Cerebellar nuclear complex (tissue), 1 donor: ENCODE measurements around the gene G6PD.

ENCODE experiments used
- DNase-seq, 2 experiments: peaks; one replicate each; lab custom pipeline; 2025; lab: John Stamatoyannopoulos, UW

The G6PD gene

DNA sequence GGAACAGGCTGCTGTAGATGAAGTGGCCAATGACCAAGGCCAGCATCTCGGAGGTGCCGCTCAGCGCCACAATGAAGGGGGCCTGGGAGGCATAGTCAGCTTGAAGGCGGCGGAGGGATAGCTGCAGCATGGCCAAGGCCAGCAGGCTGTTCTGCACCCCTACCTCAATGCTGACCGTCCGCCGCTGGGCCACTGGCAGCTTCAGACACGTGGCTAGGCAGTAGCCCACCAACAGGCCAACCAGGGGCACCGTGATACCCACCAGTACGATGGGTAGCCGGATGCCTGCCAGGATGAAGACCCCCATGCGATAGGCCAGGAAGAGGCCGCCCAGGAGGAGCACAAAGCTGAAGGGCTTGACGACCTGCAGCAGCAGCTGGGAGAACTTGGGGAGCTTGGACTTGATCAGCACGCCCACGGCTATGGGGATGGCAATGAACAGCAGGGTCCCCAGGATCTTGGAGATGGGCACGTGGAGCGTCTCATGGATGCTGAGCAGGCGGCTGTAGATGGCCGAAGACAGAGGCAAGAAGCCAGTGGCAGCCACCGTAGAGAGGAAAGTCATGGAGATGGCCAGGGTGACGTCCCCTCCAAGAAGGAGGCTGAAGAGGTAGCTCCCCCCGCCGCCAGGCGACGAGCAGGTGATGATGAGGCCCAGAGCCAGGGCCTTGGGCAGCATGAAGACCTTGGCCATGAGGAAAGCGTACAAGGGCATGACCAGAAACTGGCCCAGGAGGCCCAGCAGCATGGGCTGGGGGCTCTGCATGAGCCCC is 58.9 kb downstream of the G6PD start:
- no peak for DNase-seq

DNA sequence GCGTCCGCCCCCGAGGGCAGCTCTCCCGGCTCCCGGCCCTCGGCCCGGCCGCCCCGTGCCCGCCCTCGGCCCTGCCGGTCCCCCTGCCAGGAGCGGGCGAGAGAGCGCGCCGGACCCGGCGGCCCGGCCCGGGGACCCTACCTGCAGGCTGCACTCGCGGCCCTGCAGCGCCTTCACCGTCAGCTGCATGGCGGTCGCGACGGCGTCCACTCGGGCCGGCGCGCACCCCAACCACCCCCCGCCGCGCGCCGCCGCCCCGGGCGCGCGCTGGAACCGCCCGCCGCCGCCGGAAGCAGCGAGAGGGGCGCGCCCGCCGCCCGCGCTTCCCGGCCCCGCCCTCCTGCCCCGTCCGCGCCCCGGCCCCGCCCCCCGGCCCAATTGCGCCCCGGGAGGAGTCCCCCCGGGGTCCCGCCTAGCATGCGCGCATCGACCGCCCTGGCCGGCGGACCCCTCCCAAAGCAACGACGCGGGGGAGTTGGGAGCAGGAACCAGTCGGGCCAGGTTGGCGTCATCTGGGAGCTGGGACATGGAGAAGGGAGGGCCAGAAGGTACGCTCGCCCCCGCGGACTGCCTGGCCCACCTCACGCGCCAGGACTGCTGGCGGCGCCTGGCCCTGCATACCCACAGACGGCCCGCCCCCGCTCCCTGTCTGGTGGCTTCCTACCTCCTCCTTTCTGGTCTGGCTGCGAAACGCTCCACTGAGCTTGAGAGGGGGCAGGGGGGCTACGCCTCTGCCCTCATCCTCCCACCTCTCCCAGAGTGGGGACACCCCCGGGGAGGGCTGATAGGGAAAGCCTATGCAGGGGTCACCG is 60.0 kb downstream of the G6PD start, which contains the start of gene UBL4A:
Gene UBL4A, minus strand, starts transcription at position 220 of the 812 bp plus-strand sequence. Its CDS starts 31 bp downstream, at position 189.
- DNase-seq, result no peak

DNA sequence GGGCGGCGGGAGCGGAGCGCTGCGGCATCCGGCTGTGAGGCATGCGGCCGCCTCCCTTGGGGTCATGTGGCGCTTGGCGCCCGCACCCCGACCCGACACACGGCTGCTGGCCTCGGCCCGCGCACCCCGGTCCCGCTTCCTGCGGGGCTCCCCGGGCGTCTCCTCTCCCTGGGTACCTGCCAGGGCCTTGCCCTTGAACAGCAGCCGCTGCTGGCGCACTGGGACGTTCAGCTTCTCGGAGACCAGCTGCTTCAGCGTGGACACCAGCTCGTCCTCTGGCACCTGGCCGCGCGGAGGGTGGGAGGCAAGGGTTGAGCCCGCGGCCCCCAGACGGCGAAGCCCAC is 60.6 kb downstream of the G6PD start:
- DNase-seq, result no peak

DNA sequence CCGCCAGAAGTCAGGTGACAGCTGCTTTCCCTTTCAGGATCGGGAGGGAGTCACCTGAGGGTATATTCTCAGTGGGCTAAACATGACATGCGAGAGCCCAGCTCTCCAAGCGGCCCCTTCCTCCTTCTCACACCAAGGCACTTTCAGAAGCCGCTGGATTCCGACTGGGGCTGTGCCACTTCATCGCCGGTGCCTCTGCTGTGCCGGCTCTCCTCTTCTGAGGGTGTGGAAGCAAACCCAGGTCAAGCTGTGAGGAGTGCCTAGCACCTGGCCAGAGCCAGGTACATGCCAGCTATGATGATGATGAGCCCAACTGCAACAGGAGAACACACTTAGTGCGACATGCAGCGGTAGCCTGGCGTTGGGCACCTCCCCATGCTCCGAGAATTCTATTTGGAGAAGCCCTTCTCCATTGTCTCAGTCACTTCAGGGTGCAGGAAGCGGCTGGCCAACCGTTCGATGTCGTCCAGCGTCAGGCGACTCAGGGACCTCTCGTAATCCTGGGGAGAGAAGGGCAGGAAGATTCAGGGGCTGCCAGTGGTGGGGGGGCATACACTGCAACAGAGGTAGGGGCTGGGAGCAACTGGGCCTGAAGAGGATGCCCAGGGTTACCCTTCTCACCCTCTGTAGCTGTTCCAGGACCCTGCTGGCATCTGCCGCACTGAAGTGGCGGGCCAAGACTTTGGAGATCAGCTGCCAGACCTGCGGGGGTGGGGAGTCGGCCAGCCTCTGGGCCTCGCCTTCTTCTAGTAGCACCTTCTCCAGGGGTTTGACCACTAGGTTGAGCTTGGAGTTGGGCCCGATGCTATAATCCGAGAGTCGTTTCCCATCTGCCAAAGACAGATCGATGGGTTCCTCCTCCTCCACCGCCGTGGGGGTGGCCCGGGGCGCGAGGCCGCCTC is 61.2 kb downstream of the G6PD start:
- no peak for DNase-seq

DNA sequence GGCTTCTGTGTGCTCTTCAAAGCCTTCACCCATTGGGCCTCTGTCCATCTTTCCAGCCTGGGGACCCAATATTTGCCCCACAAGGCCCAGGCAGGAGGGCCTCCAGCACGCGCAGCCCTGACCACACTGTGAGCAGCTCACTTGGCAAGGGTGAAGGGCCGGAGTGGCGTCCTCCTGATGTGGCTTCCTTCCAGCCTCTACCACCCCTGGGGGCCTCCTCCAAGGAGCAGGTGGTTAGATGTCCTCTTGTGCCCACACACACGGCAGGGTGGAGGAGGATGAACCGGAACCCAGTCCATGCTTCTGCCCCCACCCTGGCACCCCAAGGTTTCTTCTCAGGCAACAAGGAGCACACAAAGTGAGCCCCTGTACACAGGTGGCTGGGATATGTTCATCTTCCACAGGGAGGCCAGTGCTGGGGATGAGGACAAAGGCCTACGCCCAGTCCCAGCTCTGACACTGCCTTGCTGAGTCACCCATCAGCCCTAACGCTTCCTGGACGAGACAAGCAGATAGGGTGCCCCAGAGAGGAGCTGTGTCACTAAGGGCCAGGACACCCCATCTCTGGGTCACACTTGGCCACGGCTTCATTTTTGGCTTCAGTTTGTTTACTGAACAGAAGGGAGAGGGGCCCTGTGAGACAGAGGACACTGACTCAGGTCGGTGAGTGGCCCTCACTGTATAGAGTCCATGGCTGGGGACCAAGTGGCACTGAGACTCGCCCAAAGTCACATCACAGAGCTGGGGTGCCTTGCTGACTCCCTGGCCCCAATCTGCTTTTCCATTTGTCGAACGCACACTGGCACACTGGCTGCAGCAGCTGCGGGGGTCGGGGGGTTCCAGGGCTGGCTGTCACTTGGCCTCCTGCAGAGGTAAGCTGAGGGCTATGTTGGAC is 62.1 kb downstream of the G6PD start:
- DNase-seq, result no peak

DNA sequence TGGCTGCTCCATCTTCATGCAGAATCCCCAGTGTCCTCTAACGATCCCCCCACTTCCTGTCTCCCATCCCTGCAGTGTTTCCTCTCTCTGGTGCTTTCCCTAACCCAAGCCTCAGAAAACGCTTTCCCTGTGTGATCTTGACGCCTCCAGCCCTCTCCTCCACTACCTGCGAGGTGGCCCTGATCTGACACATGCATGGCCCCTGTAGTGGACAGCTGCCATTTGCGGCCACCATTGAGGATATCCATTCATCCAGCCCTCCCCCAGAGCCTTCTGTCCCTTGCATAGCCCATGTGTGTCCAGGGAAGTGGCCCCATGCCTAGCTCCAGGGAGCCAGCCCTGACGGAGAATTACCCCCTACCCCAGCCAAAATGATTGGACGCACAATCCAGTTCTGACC is 63.3 kb downstream of the G6PD start:
- DNase-seq, result no peak

DNA sequence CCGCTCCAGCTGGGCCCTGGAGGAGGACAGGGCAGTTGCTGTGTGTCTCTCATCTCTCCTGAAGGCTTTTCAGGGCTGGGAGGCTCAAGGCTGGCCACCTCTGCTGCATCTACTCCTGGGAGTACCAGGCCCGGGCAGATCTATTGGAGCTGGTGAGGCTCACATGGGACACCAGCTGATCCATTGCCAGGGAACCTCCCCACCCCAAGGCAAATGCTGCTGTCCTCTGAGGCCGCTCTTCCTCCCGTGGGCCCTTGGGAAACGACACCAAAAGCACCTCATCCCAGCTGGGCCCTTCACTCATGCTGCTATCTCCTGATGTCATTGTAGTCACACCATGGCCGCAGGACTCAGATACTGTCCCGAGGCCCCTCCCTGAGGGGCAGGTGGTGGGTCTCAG is 63.9 kb downstream of the G6PD start:
- no peak for DNase-seq

DNA sequence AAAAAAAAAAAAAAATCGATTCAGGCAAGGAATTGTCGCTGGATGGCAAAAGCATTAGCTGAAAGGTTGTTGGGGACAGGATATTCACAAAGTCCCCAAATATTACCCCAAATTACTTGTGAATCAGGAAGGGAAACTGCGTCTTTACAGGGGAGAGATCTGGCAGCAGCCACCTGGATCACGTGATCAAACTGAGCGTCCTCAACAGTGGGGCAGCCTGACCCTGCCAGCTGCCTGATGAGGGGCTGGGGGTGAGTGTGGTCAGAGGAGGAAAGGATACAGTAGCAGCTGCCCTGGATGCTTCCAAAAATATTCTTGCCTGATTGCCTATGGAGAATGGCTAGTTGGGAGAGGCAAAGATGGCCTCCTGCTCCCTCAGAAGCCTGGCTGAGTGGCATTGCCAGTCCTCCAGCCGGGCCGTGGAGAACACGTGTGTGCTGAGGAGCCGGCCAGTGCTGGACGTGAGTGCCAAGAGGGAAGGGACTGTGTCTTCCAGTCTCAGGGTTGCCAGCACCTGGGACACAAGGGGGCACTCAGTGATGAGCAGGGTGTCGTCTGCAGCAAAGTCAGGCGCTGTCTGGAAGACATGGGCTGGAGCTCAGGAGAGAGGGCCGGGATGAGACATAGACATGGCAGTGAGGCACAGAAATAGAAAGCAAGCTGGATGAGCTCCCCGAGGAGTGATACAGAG is 64.6 kb downstream of the G6PD start:
- DNase-seq, result no peak
